Neural cell (in vitro differentiated cells): ENCODE data around the gene TEX13A.

ENCODE experiments used
- EP300 ChIP-seq: fragments of 450-650 bp; conservative IDR thresholded peaks from 2 replicates; pipeline ENCODE4 v1.6.1; 2014; ENCODE audit warnings: antibody characterized with exemption, mild to moderate bottlenecking, moderate library complexity; ENCODE audit not compliant: poor library complexity, severe bottlenecking
- EZH2 ChIP-seq: fragments of 200-600, 300-800 bp; shearing (Covaris generic), sonication (generic); IDR thresholded peaks from 2 replicates; pipeline ENCODE4 v1.6.1; 2014; ENCODE audit warnings: antibody characterized with exemption, low read length, borderline replicate concordance, mild to moderate bottlenecking; ENCODE audit not compliant: insufficient read depth, poor library complexity, severe bottlenecking
- POLR2AphosphoS5 ChIP-seq: IDR thresholded peaks from 2 replicates; pipeline ENCODE4 v1.6.1; 2012
- RAD21 ChIP-seq: fragments of 450-650 bp; conservative IDR thresholded peaks from 2 replicates; pipeline ENCODE4 v1.6.1; 2014; ENCODE audit warnings: antibody characterized with exemption, mild to moderate bottlenecking, moderate library complexity
- SMC3 ChIP-seq: fragments of 450-650 bp; conservative IDR thresholded peaks from 2 replicates; pipeline ENCODE4 v1.6.1; 2014; ENCODE audit warnings: antibody characterized with exemption, mild to moderate bottlenecking, moderate library complexity; ENCODE audit not compliant: poor library complexity
- TAF1 ChIP-seq: IDR thresholded peaks from 2 replicates; pipeline ENCODE4 v1.6.1; 2012; ENCODE audit warnings: low read depth
- TF ChIP-seq, protein P1 (sequence below): fragments of 450-650 bp; IDR thresholded peaks from 2 replicates; pipeline ENCODE4 v1.5.1; 2014; ENCODE audit warnings: antibody characterized with exemption, mild to moderate bottlenecking, moderate library complexity; ENCODE audit not compliant: poor library complexity, severe bottlenecking
- TF ChIP-seq, protein P2 (sequence below): IDR thresholded peaks from 2 replicates; pipeline ENCODE4 v1.6.1; 2012; ENCODE audit warnings: borderline replicate concordance

DNA sequence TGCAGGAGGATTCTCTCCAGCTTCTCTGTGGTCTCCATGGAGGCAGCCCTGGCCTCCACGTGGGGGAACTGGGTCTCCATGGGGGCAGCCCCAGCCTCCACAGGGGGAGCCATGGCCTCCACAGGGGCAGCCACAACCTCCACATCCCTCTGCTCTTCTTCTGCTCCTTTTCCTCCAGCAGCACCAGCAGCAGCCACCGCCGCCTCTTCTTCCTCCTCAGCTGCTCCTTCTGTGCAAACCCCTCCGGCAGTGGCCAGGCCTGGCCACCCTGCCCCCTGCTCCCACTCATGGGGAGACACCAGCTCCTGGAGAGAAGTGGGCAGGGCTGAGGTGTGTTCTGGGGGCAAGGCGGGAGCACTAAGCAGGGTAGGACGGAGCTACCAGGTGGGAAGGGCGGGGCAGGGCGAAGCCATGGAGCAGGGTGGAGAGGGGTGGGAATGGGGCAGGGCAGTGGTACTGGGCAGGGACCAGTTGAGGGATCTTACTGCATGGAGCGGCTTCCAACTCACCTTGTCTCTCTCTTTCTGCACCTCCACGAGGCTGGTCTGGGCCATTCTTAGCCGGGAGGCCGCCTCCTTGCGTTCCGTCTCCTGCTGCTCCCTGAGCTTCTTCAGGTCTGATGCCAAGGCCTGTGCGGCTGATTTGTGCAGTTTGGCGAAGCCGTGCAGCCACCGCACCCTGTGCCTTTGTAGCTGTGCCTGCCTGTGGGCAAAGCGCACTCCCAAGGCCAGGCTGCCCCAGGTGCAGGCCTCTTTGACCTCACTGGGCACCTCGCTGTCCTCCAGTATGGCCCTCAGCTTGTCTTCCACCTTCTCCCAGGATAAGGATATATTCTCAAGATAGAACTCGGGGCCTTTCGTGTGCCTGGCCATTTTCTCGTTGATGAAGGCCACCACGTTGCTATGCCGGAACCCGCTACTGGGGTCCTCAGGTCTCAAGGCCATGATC, 766 bp downstream of the TEX13A start:
- TF ChIP-seq, protein P1, sequence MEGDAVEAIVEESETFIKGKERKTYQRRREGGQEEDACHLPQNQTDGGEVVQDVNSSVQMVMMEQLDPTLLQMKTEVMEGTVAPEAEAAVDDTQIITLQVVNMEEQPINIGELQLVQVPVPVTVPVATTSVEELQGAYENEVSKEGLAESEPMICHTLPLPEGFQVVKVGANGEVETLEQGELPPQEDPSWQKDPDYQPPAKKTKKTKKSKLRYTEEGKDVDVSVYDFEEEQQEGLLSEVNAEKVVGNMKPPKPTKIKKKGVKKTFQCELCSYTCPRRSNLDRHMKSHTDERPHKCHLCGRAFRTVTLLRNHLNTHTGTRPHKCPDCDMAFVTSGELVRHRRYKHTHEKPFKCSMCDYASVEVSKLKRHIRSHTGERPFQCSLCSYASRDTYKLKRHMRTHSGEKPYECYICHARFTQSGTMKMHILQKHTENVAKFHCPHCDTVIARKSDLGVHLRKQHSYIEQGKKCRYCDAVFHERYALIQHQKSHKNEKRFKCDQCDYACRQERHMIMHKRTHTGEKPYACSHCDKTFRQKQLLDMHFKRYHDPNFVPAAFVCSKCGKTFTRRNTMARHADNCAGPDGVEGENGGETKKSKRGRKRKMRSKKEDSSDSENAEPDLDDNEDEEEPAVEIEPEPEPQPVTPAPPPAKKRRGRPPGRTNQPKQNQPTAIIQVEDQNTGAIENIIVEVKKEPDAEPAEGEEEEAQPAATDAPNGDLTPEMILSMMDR, result no peak
- TF ChIP-seq TAF1 (no peak), POLR2AphosphoS5 (no peak), EZH2 (no peak), RAD21 (no peak), SMC3 (no peak), EP300 (no peak)
- TF ChIP-seq, protein P2, sequence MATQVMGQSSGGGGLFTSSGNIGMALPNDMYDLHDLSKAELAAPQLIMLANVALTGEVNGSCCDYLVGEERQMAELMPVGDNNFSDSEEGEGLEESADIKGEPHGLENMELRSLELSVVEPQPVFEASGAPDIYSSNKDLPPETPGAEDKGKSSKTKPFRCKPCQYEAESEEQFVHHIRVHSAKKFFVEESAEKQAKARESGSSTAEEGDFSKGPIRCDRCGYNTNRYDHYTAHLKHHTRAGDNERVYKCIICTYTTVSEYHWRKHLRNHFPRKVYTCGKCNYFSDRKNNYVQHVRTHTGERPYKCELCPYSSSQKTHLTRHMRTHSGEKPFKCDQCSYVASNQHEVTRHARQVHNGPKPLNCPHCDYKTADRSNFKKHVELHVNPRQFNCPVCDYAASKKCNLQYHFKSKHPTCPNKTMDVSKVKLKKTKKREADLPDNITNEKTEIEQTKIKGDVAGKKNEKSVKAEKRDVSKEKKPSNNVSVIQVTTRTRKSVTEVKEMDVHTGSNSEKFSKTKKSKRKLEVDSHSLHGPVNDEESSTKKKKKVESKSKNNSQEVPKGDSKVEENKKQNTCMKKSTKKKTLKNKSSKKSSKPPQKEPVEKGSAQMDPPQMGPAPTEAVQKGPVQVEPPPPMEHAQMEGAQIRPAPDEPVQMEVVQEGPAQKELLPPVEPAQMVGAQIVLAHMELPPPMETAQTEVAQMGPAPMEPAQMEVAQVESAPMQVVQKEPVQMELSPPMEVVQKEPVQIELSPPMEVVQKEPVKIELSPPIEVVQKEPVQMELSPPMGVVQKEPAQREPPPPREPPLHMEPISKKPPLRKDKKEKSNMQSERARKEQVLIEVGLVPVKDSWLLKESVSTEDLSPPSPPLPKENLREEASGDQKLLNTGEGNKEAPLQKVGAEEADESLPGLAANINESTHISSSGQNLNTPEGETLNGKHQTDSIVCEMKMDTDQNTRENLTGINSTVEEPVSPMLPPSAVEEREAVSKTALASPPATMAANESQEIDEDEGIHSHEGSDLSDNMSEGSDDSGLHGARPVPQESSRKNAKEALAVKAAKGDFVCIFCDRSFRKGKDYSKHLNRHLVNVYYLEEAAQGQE, result no peak
